Gastroesophageal sphincter (tissue), 3 donors: ENCODE measurements around the gene TMEM235.

Experiments used
- CTCF ChIP-seq, 4 experiments: fragments of 200-600 bp in 2 of 4; fragments of 450-650 bp in 2 of 4; sonication (generic) in 1 of 4; IDR thresholded peaks; one replicate each; pipeline ENCODE4 v1.5.1; 2017 to 2019; ENCODE audit warnings: antibody characterized with exemption in 4 of 4, mild to moderate bottlenecking in 2 of 4, moderate library complexity in 2 of 4
- EP300 ChIP-seq: sonication (generic); formaldehyde crosslinking; IDR thresholded peaks from one replicate; pipeline ENCODE4 v1.6.1; 2017; ENCODE audit warnings: antibody characterized with exemption, mild to moderate bottlenecking
- POLR2A ChIP-seq, 2 donors: fragments of 450-650 bp; IDR thresholded peaks; one replicate each; pipeline ENCODE4 v1.6.1; 2017; ENCODE audit warnings: antibody characterized with exemption in 2 of 2, mild to moderate bottlenecking in 2 of 2, moderate library complexity in 1 of 2

GRCh38 chr17:78235885-78236284, 4.5 kb downstream of the TMEM235 start:
- no peak for TF ChIP-seq EP300
- no peak for TF ChIP-seq CTCF (IDR thresholded peaks at IDR 0.05)
- TF ChIP-seq POLR2A (IDR thresholded peaks at IDR 0.05) = no peak
